DND-41 (cell line): ENCODE results near the gene FAM193A.
"Not testable (repeated sequence)": the region's sequence is repeated elsewhere in the genome, so short reads cannot be mapped to it uniquely, and the experiment has no call there.

ENCODE experiments used
- ATAC-seq: fragments of 200-7000 bp; cut with Tn5 transposase; 3 replicates; pipeline ENCODE4 v1.9.1; 2021; ENCODE audit warnings: low read depth; ENCODE audit not compliant: insufficient read depth
- DNase-seq: peaks from one replicate; pipeline ENCODE4 v3.0.0-alpha.2; 2020
- H2AFZ ChIP-seq: 2 replicates; pipeline ENCODE4 v1.6.0; 2012; ENCODE audit warnings: low read depth, low read length
- H3K27ac ChIP-seq: 2 replicates; pipeline ENCODE4 v1.5.1; 2012; ENCODE audit warnings: low read length, inconsistent platforms
- H3K27me3 ChIP-seq: fragments of 200-600 bp; sonication (generic); 2 replicates; pipeline ENCODE4 v1.6.0; 2012; ENCODE audit warnings: low read length, mild to moderate bottlenecking, inconsistent platforms; ENCODE audit not compliant: insufficient read depth, poor library complexity
- H3K36me3 ChIP-seq: 2 replicates; pipeline ENCODE4 v1.5.1; 2012; ENCODE audit warnings: low read length, inconsistent platforms; ENCODE audit not compliant: insufficient read depth
- H3K4me1 ChIP-seq: 2 replicates; pipeline ENCODE4 v1.5.1; 2012; ENCODE audit warnings: mild to moderate bottlenecking, low read length; ENCODE audit not compliant: insufficient read depth
- H3K4me2 ChIP-seq: 2 replicates; pipeline ENCODE4 v1.6.0; 2012; ENCODE audit warnings: mild to moderate bottlenecking, moderate library complexity, low read length, inconsistent platforms; ENCODE audit not compliant: insufficient read depth
- H3K4me3 ChIP-seq, 2 experiments: fragments of 200-600 bp in 1 of 2; shearing (Covaris generic) in 1 of 2; 2 replicates each; pipeline ENCODE4 v1.5.1; 2012 to 2016; ENCODE audit warnings: inconsistent platforms in 2 of 2, low read length in 2 of 2, mild to moderate bottlenecking in 2 of 2, low read depth in 1 of 2, moderate library complexity in 1 of 2
- H3K79me2 ChIP-seq: 2 replicates; pipeline ENCODE4 v1.6.0; 2012; ENCODE audit warnings: low read length, inconsistent platforms; ENCODE audit not compliant: insufficient read depth
- H3K9ac ChIP-seq: 2 replicates; pipeline ENCODE4 v1.6.0; 2012; ENCODE audit warnings: low read depth, mild to moderate bottlenecking, inconsistent platforms, low read length, moderate library complexity
- H3K9me3 ChIP-seq: 2 replicates; pipeline ENCODE4 v1.5.1; 2012; ENCODE audit warnings: low read length, moderate library complexity, mild to moderate bottlenecking, inconsistent platforms; ENCODE audit not compliant: insufficient read depth, severe bottlenecking
- H4K20me1 ChIP-seq: 2 replicates; pipeline ENCODE4 v1.6.0; 2012; ENCODE audit warnings: low read length; ENCODE audit not compliant: insufficient read depth
- EZH2 ChIP-seq: IDR thresholded peaks from 3 replicates; pipeline ENCODE4 v1.6.1; 2012; ENCODE audit warnings: borderline replicate concordance, low read depth, mild to moderate bottlenecking, moderate library complexity, low read length, inconsistent platforms; ENCODE audit not compliant: severe bottlenecking
- TF ChIP-seq, protein P1 (sequence below): IDR thresholded peaks from 2 replicates; pipeline ENCODE4 v1.5.1; 2012; ENCODE audit warnings: borderline replicate concordance, low read length, moderate library complexity, mild to moderate bottlenecking; ENCODE audit not compliant: poor library complexity, severe bottlenecking; ENCODE audit errors: extremely low read depth

Gene FAM193A

DNA sequence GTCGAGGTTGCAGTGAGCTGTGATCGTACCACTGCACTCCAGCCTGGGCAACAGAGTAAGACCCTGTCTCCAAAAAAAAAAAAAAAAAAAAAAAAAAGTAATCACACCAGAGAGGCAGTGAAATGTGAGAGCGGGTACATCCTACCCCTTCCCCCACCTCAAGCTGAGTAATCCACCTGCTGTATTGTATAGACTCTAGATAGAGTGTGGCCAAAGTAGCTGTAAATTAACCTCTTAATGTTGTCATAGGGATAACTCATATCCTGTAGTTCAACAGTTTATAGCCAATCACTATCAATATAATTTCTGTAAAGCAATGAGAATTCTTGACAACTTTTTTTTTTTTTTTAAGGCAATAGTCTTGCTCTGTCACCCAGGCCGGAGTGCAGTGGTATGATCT, 188.9 kb downstream of the FAM193A start:
- no peak for ATAC-seq
- Histone ChIP-seq H3K79me2 (no peaks in the 10 kb centered on the region), H3K9me3 (no peaks in the 10 kb centered on the region), H3K4me1 (no peaks in the 10 kb centered on the region), H3K36me3 (peaks cover 51% of the 10 kb centered on the region), H3K4me2 (no peak overlapping the region), H3K9ac (no peak overlapping the region), H3K27me3 (no peaks in the 10 kb centered on the region), H3K27ac (no peak overlapping the region), H4K20me1 (0 out of 2 replicates have a peak, but pooled peaks cover 5% of the 10 kb centered on the region), H2AFZ (no peak overlapping the region), H3K4me3 (no peak overlapping the region)
- DNase-seq = no peak
- TF ChIP-seq, protein P1, sequence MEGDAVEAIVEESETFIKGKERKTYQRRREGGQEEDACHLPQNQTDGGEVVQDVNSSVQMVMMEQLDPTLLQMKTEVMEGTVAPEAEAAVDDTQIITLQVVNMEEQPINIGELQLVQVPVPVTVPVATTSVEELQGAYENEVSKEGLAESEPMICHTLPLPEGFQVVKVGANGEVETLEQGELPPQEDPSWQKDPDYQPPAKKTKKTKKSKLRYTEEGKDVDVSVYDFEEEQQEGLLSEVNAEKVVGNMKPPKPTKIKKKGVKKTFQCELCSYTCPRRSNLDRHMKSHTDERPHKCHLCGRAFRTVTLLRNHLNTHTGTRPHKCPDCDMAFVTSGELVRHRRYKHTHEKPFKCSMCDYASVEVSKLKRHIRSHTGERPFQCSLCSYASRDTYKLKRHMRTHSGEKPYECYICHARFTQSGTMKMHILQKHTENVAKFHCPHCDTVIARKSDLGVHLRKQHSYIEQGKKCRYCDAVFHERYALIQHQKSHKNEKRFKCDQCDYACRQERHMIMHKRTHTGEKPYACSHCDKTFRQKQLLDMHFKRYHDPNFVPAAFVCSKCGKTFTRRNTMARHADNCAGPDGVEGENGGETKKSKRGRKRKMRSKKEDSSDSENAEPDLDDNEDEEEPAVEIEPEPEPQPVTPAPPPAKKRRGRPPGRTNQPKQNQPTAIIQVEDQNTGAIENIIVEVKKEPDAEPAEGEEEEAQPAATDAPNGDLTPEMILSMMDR = no peak
- no peak for TF ChIP-seq EZH2

DNA sequence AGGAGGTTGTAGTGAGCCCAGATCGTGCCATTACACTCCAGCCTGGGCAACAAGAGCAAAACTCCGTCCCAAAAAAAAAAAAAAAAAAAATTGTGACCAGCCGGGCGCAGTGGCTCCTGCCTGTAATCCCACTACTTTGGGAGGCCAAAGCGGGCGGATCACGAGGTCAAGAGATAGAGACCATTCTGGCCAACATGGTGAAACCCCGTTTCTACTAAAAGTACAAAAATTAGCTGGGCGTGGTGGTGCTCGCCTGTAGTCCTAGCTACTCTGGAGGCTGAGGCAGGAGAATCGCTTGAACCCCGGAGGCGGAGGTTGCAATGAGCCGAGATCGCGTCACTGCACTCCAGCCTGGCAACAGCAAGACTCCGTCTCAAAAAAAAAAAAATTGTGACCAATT, 190.4 kb downstream of the FAM193A start:
- ATAC-seq, H3K79me2 ChIP-seq, H3K9ac ChIP-seq, H3K27me3 ChIP-seq, H2AFZ ChIP-seq, H3K4me3 ChIP-seq, H3K27ac ChIP-seq, H4K20me1 ChIP-seq, H3K9me3 ChIP-seq, H3K4me1 ChIP-seq, DNase-seq, H3K4me2 ChIP-seq: not testable (repeated sequence)
- H3K36me3 ChIP-seq = peaks cover 46% of the 10 kb centered on the region

DNA sequence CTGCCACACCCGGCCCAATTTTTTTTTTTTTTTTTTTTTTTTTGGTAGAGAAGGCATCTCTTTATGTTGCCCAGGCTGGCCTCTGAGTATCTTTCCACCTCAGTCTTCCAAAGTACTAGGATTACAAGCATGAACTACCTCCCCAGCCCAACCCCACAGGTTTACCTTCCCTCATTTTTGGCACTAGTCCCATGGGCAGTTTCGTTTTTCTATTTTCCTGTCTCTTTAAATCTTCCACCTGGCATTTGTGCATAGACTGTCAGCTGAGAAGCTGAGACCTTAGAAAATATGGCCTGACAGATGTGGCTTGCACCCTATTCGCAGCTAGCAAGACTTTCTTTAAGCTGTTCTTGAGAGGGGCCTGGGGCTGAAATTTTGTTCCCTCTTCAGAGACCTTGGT, 191.8 kb downstream of the FAM193A start:
- Histone ChIP-seq H3K27ac (no peak overlapping the region), H3K4me2 (no peak overlapping the region), H3K36me3 (peaks cover 54% of the 10 kb centered on the region), H3K9me3 (no peaks in the 10 kb centered on the region), H3K4me3 (no peak overlapping the region), H4K20me1 (0 out of 2 replicates have a peak, but pooled peaks cover 5% of the 10 kb centered on the region), H2AFZ (no peak overlapping the region), H3K27me3 (no peaks in the 10 kb centered on the region), H3K4me1 (no peaks in the 10 kb centered on the region), H3K9ac (no peak overlapping the region), H3K79me2 (no peaks in the 10 kb centered on the region)
- DNase-seq = no peak
- TF ChIP-seq, protein P1 = no peak
- TF ChIP-seq EZH2 = no peak
- ATAC-seq = no peak

DNA sequence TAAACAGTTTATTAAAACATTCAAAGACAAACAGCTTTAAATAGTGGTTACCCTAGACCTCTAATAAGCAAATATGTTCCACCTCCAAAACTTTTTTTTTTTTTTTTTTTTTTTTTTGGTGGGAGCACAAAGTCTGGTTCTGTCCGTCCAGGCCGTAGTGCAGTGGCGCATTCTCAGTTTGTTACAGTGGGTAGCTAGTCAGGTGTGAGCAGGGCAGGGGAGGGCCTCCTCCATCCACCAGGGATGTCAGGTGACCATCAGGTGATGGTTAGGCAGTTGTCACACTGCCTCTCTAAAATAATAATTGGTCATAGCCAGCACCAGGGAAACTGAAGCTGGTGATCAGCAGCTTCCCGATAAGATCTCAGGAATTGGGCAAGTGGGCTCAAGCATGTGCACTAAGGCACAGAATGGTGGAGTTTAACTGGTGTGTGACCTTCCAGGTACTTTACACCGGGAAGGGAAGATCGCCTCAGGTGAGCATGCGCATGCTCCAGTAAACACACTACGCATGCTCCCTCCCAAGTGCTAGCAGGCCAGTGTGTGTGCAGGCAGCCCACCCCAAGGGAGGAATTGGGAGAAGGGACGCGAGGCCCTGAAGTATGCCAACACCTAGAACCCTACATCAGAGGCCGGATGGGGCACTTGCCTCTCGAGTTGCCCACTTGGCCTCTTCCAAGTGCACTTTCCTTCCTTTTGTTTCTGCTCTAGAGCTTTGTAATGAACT, 192.5 kb downstream of the FAM193A start:
- peaks cover 61% of the 10 kb centered on the region for H3K36me3 ChIP-seq
- ATAC-seq (no peak), DNase-seq (no peak)
- H3K9ac ChIP-seq = no peak overlapping the region
- H3K4me1 ChIP-seq = no peaks in the 10 kb centered on the region
- H3K4me3 ChIP-seq = no peak overlapping the region
- no peaks in the 10 kb centered on the region for H3K79me2 ChIP-seq
- 0 out of 2 replicates have a peak, but pooled peaks cover 5% of the 10 kb centered on the region for H4K20me1 ChIP-seq
- no peak overlapping the region for H3K27ac ChIP-seq
- no peak overlapping the region for H2AFZ ChIP-seq
- no peaks in the 10 kb centered on the region for H3K27me3 ChIP-seq
- TF ChIP-seq EZH2 = no peak
- TF ChIP-seq, protein P1 = no peak
- H3K4me2 ChIP-seq = no peak overlapping the region
- H3K9me3 ChIP-seq = no peaks in the 10 kb centered on the region
